ENCODE data around the gene C9orf153. TPM values are rescaled to one million over a fixed set of nuclear protein-coding genes. Genes with fewer than 3 reads are reported as not detected.

Gene C9orf153
- total RNA-seq, 2 donors from 2014 or later, result 0.43 TPM; not detected in 1

DNA sequence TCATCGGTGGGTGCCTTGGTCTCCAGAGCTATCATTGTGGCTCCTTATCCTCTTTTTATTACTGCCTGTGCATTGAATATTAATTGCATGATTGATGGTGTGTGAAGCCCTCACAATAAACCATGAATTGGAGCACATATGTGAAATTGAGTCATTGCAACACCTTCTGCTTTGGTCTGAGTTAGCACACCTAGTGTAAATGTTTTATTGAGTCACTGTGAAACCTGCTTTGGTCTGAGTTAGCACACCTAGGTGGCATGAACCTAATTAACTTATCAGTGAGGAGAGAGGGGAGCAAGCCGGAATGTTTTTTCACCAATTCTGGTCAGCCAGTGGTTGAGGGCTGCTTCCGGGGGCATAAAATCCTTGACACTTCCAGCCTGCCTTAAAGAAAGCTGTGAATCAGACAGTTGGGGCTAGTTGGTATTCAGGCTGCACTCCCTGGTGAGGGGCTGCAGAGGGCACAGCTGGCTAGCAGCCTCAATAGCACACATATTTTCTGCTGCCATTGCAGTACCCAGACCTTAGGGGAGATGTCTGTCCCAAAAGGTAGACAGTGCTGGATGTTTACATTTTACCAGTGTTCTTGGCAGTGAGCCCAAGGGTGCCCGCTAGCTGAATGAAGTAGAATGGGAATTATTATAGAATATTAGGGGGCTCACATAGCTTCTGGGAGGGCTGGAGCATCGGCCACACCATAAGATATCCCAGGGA, 83.6 kb downstream of the C9orf153 start:
- peaks cover 0 to 15% of the 10 kb centered on the region in 2 donors for H3K27me3 Mint-ChIP-seq
- no peaks in the 10 kb centered on the region for H3K36me3 Mint-ChIP-seq
- no peak overlapping the region for H3K4me3 Mint-ChIP-seq
- peak in 1 of 2 donors; percentile 27 for ATAC-seq
- H3K27ac Mint-ChIP-seq, result no peak overlapping the region
- no peaks in the 10 kb centered on the region for H3K4me1 Mint-ChIP-seq (ENCODE audit: low read depth in 2 of 2)
- H3K9me3 Mint-ChIP-seq, result no peaks in the 10 kb centered on the region
- no peak for DNase-seq (ENCODE audit: low spot score)

- no peak for DNase-seq (ENCODE audit: low spot score)
- Mint-ChIP-seq H3K27ac (no peak overlapping the region), H3K4me1 (ENCODE audit: low read depth in 2 of 2) (no peaks in the 10 kb centered on the region), H3K27me3 (peaks cover 4 to 14% of the 10 kb centered on the region in 2 donors), H3K4me3 (no peak overlapping the region), H3K9me3 (no peaks in the 10 kb centered on the region), H3K36me3 (no peaks in the 10 kb centered on the region)
- ATAC-seq, result no peak
Observed at GRCh38 chr9:86175223-86175622, 84.2 kb downstream of the C9orf153 start.

Other genes starting within 250 kb of the C9orf153 start
- 10 to 100 TPM in 1 of 2 donors, 1 to 10 TPM in 1; 3.6 to 20.5 TPM for gene GOLM1, start 160.1 kb downstream of the C9orf153 start, total RNA-seq
- gene ISCA1, start 22.9 kb upstream of the C9orf153 start, total RNA-seq, result 10 to 100 TPM; 18.9 to 20.9 TPM
- 10 to 100 TPM; 51.0 to 58.9 TPM for gene TUT7, start 94.8 kb upstream of the C9orf153 start, total RNA-seq

Data from natural killer cell treated with Interleukin-12 subunit alpha and Interleukin-12 subunit beta and Interleukin-15 and Interleukin-18, amount 100 ng/mL, for 72 hours (primary cell).